ENCODE data around the gene KMT5C.

The KMT5C gene

GRCh38 chr19:55382013-55382412, 42.3 kb downstream of the KMT5C start:
- Histone ChIP-seq H3K27ac (no peak overlapping the region), H3K4me3 (no peak overlapping the region)

DNA sequence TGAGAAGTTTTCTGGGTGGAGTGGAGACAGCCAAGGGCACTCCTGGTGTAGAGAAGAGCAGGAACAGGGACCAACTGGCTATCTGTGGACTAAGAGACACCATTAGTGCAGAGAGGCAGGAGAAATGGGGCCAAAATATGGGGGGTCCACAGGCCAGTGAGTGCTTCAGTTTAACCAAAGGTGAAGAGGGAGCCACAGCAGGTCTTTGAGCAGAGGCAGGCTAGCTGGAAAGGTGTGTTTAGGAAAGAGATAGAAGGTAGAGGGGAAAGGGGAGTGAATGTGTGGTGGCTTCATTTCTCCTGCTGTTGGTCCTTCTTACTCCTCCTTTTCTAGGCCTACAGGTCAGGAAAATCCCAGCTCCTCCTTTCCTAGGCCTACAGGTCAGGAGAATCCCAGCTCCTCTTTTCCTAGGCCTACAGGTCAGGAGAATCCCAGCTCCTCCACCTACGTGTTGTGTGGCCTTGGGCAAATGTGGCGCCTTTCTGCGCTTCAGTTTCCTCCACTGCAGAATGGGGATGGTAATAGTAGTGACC, 42.9 kb downstream of the KMT5C start:
- no peak overlapping the region for H3K4me3 ChIP-seq
- no peak overlapping the region for H3K27ac ChIP-seq

GRCh38 chr19:55383279-55384130, 43.8 kb downstream of the KMT5C start:
- Histone ChIP-seq H3K4me3 (peak overlapping the region; percentile 37 to 98 (median 96)), H3K27ac (peak overlapping the region in 18 of 21 experiments; percentile 3 to 95 (median 91))

GRCh38 chr19:55384131-55384919, 44.6 kb downstream of the KMT5C start, which contains the start of gene TMEM238:
Gene TMEM238, minus strand, starts transcription at chr19:55384292. Its CDS starts 33 bp downstream, at chr19:55384259.
- H3K4me3 ChIP-seq = peak within 1 kb of the TSS; percentile 69 to 98 (median 96)
- peak within 1 kb of the TSS; percentile 3 to 95 (median 92) for H3K27ac ChIP-seq

- peak overlapping the region; percentile 69 to 98 (median 96) for H3K4me3 ChIP-seq
- H3K27ac ChIP-seq = peak overlapping the region in 20 of 21 experiments; percentile 61 to 95 (median 92)
Observed at GRCh38 chr19:55384920-55385723, 45.4 kb downstream of the KMT5C start.

GRCh38 chr19:55385724-55386492, 46.2 kb downstream of the KMT5C start, which contains the start of gene RPL28:
Gene RPL28, plus strand, starts transcription at chr19:55385932. Its CDS starts 426 bp downstream, at chr19:55386358.
- H3K4me3 ChIP-seq = peak within 1 kb of the TSS; percentile 69 to 98 (median 96)
- peak within 1 kb of the TSS; percentile 52 to 97 (median 92) for H3K27ac ChIP-seq

GRCh38 chr19:55386493-55386971, 46.9 kb downstream of the KMT5C start:
- peak overlapping the region; percentile 52 to 97 (median 92) for H3K27ac ChIP-seq

GRCh38 chr19:55387736-55388497, 48.2 kb downstream of the KMT5C start:
- peak overlapping the region in 7 of 21 experiments; percentile 88 to 97 (median 92) for H3K27ac ChIP-seq

More at GRCh38 chr19:55386493-55386971, 46.9 kb downstream of the KMT5C start:
- H3K4me3 ChIP-seq = peak overlapping the region; percentile 69 to 98 (median 96)

GRCh38 chr19:55389386-55390317, 50.0 kb downstream of the KMT5C start:
- no peak overlapping the region for H3K27ac ChIP-seq

More at GRCh38 chr19:55387736-55388497, 48.2 kb downstream of the KMT5C start:
- peak overlapping the region in 6 of 7 experiments; percentile 69 to 98 (median 96) for H3K4me3 ChIP-seq

DNA sequence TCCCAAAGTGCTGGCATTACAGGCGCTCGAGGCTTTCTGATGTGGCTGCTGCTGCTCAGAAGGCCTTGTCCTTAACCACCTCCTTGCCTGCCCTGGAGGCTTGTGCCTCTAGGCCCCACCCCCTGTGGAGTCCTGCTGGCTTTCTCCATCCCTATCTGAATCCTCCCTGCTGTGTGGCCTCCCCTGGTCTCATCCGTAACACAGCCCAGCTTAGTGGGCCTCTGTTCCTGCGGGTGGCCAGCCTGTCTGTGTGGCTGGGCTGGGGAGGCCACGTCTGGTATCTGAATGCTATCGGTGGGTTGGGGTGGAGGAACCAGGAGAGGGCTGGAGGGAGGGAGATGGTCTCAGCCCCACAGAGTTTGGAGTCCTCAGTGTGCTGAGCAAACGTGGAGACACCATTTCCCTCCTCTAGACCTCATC, 50.8 kb downstream of the KMT5C start:
- no peak overlapping the region for H3K4me3 ChIP-seq
- H3K27ac ChIP-seq = no peak overlapping the region

More at GRCh38 chr19:55389386-55390317, 50.0 kb downstream of the KMT5C start:
- no peak overlapping the region for H3K4me3 ChIP-seq

DNA sequence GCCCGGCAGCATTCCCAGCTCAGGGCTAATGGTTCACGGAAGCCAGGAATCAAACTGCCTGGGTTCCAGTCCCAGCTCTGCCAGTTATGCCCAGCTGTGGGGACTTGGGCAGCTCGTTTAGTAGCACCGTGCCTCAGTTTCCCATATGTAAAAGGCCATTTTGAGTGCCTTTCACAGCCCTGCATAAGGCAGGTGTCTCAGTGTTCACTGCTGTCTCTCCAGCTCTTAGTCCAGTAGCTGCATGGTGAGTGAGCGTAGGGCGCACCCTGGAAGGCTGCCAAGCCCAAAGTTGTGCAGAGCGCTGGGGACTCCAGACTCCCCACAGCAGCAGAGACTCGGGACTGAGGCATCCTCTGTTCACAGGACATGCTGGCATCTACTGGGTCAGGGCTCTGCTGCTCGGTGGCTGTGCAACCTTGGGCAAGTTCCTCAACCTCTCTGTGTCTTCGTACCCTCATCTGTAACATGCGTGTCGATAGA, 51.6 kb downstream of the KMT5C start:
- no peak overlapping the region for H3K27ac ChIP-seq
- no peak overlapping the region for H3K4me3 ChIP-seq

DNA sequence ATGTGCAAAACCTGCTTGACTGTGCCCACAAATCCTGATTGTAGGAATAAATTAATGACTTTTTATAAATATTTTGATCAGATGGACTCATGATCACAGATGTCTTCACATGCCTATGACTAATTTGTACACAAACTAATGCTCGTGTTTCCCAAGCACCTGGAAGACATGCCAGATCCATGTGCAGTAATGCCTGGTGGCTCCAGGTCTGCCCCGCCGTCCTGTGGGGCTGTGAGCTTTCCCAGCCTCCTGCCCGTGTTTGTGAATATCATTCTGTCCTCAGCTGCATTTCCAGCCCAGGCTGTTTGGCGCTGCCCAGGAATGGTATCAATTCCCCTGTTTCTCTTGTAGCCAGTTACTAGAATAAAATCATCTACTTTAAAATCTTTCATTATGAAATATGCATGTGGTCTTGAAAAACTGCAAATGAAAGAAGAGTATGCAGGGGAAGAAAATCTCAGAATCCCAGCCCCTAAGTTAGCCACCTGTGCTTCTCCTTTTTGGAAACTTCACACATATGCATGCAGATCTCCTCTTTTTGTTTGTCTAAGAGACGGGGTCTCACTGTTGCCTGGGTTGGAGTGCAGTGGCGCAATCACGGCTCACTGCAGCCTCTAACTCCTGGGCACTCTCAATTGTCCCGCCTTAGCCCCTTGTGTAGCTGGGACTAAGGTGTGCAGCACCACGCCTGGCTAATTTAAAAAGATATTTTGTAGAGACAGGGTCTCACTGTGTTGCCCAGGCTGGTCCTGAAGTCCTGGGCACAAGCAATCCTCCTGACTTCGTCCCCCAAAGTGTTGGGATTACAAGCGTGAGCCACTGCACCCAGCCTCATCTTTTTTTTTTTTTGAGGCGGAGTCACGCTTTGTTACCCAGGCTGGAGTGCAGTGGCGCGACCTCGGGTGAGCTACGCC, 52.3 kb downstream of the KMT5C start:
- no peak overlapping the region for H3K27ac ChIP-seq
- no peak overlapping the region for H3K4me3 ChIP-seq

GRCh38 chr19:55392820-55393761, 53.4 kb downstream of the KMT5C start:
- Histone ChIP-seq H3K27ac (no peak overlapping the region), H3K4me3 (no peak overlapping the region)
